Heart right ventricle (tissue), 16 donors: ENCODE data around the gene PGBD4. TPM values are rescaled to one million over a fixed set of nuclear protein-coding genes. Genes with fewer than 3 reads are reported as not detected.

Source experiments
- ATAC-seq, 8 donors: fragments of 200-7000 bp; cut with Tn5 transposase; one replicate each; pipeline ENCODE4 v1.9.1; 2020; ENCODE audit warnings: mild to moderate bottlenecking in 8 of 8, moderate library complexity in 8 of 8, moderate number of reproducible peaks in 1 of 8
- DNase-seq, 2 donors: peaks; one replicate each; pipeline ENCODE4 v3.0.0-alpha.2; 2020
- H3K27ac ChIP-seq, 10 donors: fragments of 200-600 bp; sonication (generic) in 2 of 10; one replicate each; pipeline versions ENCODE4 v1.5.0 to v1.8.0; 2020 to 2022; ENCODE audit warnings: mild to moderate bottlenecking in 3 of 10
- H3K27me3 ChIP-seq, 7 donors: fragments of 200-600 bp; one replicate each; pipeline ENCODE4 v1.8.0; 2021 to 2022; ENCODE audit warnings: mild to moderate bottlenecking in 2 of 7
- H3K36me3 ChIP-seq, 9 donors: fragments of 200-600 bp; sonication (generic) in 1 of 9; one replicate each; pipeline versions ENCODE4 v1.5.0 to v1.8.0; 2020 to 2022; ENCODE audit warnings: mild to moderate bottlenecking in 2 of 9
- H3K4me1 ChIP-seq, 9 donors: fragments of 200-600 bp; sonication (generic) in 1 of 9; one replicate each; pipeline versions ENCODE4 v1.5.0 to v1.8.0; 2020 to 2022; ENCODE audit warnings: mild to moderate bottlenecking in 4 of 9
- H3K4me3 ChIP-seq, 10 donors: fragments of 200-600 bp; sonication (generic) in 2 of 10; one replicate each; pipeline versions ENCODE4 v1.5.0 to v1.8.0; 2020 to 2022; ENCODE audit warnings: mild to moderate bottlenecking in 7 of 10, moderate library complexity in 2 of 10
- H3K9me3 ChIP-seq, 11 donors: fragments of 200-600 bp in 10 of 11; sonication (generic) in 2 of 11; one replicate each; pipeline versions ENCODE4 v1.5.0 to v1.8.0; 2013 to 2022; ENCODE audit warnings: mild to moderate bottlenecking in 2 of 11, control low read depth in 1 of 11, moderate library complexity in 1 of 11
- CTCF ChIP-seq, 9 donors: fragments of 200-600 bp; sonication (generic) in 2 of 9; IDR thresholded peaks; one replicate each; pipeline versions ENCODE4 v1.5.0 to v1.8.0; 2021 to 2022; ENCODE audit warnings: antibody characterized with exemption in 9 of 9, mild to moderate bottlenecking in 5 of 9, moderate library complexity in 1 of 9
- WGBS, 2 donors: extraction: QIAGEN DNeasy Blood & Tissue Kit; methylation state at CpG; one replicate each; pipeline ENCODE4 v1.1.7; 2013; ENCODE audit warnings: inconsistent platforms in 1 of 2; 5-methylcytosine and 5-hydroxymethylcytosine counted together
- intact Hi-C, 10 donors: fragments of 100-400 bp; cut with DNase I; formaldehyde crosslinking; loops; one replicate each; pipeline versions ENCODE4 v1.11.1 to v1.14.2; 2022
- polyA plus RNA-seq, 2 donors: library from polyadenylated mRNA; stranded (reverse); fragments of 200-250 nt; gene quantifications; one replicate each; pipeline ENCODE4 v1.2.3, GENCODE V29; 2013
- total RNA-seq, 10 donors: library from RNA; stranded (reverse); fragmentation: NEBNext Ultra II Directional in 3 of 10; extraction: Animal tissue kit (Norgen Biotek cat#: 25700) in 3 of 10; gene quantifications; one replicate each; pipeline versions ENCODE4 v1.2.1 to v1.2.4, GENCODE V29; 2021 to 2023
- donor health status: Arrhythmogenic right ventricular cardiomyopathy.
- donor health status: ischemic (EF 13 %, LVEDD 7.1; RV severe dilation, severe dysfunction).
- donor health status: healthy with polysubstance abuse.
- donor health status: DM: no; HTN: yes; CAD: no.
- donor health status: DM: no; HTN: no; CAD: no.
- donor health status: ischemic (EF 25% LVEDD 6.9; RV normal size, moderate dysfunction).
- donor health status: ischemic (EF 25% LVEDD 5.7; RV mildly dilated, moderate dysfunction).
- donor health status: healthy.
- donor health status: DM: yes; HTN: yes; CAD: no.
- donor health status: Ischemic cardiomyopathy.
- donor health status: ischemic (EF 35%, LVEDD 5.7; RV mildly dilated, moderate dysfunction).
- donor health status: nonischemic (EF 11% LVEDD 7.7; RV severe dilation, severe dysfunction).
- donor health status: DM: yes; HTN: yes; CAD: no.
- donor health status: PGD.
- donor health status: ischemic (EF 29% LVEDD 5.4; RV normal size, mild dysfunction).
- donor health status: nonischemic (EF 23%, LVEDD 6.1; RV moderate dilation, normal function).

The PGBD4 gene
- total and polyA plus RNA-seq, 12 donors, result 0.39 to 2.5 (median 1.8) TPM

GRCh38 chr15:34099914-34100313 lies 2.0 kb upstream of the PGBD4 start:
- TF ChIP-seq CTCF (IDR thresholded peaks at IDR 0.05), result no peak
- Histone ChIP-seq H3K4me1 (peaks cover 3 to 43% (median 31%) of the 10 kb centered on the region in 9 donors), H3K27ac (no peak overlapping the region), H3K4me3 (peak overlapping the region in 2 of 10 donors; percentile 96), H3K9me3 (peaks cover 0 to 4% (median 0%) of the 10 kb centered on the region in 11 donors), H3K36me3 (peaks cover 0 to 14% (median 3%) of the 10 kb centered on the region in 9 donors), H3K27me3 (no peaks in the 10 kb centered on the region)
- intact Hi-C loops, result loop anchor here in 8 of 10 donors (2.0 to 10.0 kb wide), 8 partner anchors 38 to 267 kb away; partner anchors contain the start of genes LPCAT4 (in 4 of the 8), AVEN (in 1 of the 8), EMC4 (in 1 of the 8) and KATNBL1 (in 1 of the 8)
- no peak for DNase-seq
- WGBS, 2 donors, result 97% methylated on average over 5 of the region's 5 CpGs
- no peak for ATAC-seq

- H3K4me1 ChIP-seq, result peaks cover 3 to 43% (median 31%) of the 10 kb centered on the region in 9 donors
- DNase-seq (no peak), ATAC-seq (peak in 6 of 8 donors; percentile 13 to 46 (median 30))
- H3K9me3 ChIP-seq, result peaks cover 0 to 4% (median 0%) of the 10 kb centered on the region in 11 donors
- intact Hi-C loops, result loop anchor here in 8 of 10 donors (1.0 to 10.0 kb wide), 8 partner anchors 40 to 265 kb away; partner anchors contain the start of genes LPCAT4 (in 4 of the 8), AVEN (in 1 of the 8) and KATNBL1 (in 1 of the 8)
- TF ChIP-seq CTCF (IDR thresholded peaks at IDR 0.05), result no peak
- H3K36me3 ChIP-seq, result no peaks in the 10 kb centered on the region
- H3K4me3 ChIP-seq, result peak overlapping the region; percentile 63 to 98 (median 86)
- peak overlapping the region; percentile 62 to 93 (median 84) for H3K27ac ChIP-seq
- WGBS, 2 donors, result 23% methylated on average over 29 of the region's 29 CpGs
- no peaks in the 10 kb centered on the region for H3K27me3 ChIP-seq
Measured at GRCh38 chr15:34102175-34102925, 467 bp downstream of the PGBD4 start.

- no peak for TF ChIP-seq CTCF (IDR thresholded peaks at IDR 0.05)
- DNase-seq, result no peak
- H3K27me3 ChIP-seq, result no peaks in the 10 kb centered on the region
- ATAC-seq, result no peak
- intact Hi-C loops, result loop anchor here in 5 of 10 donors (5.0 to 10.0 kb wide), 3 partner anchors 72 to 258 kb away; partner anchors contain the start of genes LPCAT4 (in 3 of the 5), AVEN (in 1 of the 5) and KATNBL1 (in 1 of the 5)
- H3K9me3 ChIP-seq, result peaks cover 0 to 4% (median 0%) of the 10 kb centered on the region in 11 donors
- no peaks in the 10 kb centered on the region for H3K36me3 ChIP-seq
- WGBS, 2 donors, result 93 to 98% methylated on average over 1 of the region's 1 CpG
- H3K4me3 ChIP-seq, result no peak overlapping the region
- no peak overlapping the region for H3K27ac ChIP-seq
- H3K4me1 ChIP-seq, result peaks cover 3 to 11% (median 7%) of the 10 kb centered on the region in 9 donors
Measured at GRCh38 chr15:34106423-34106822, 4.5 kb downstream of the PGBD4 start.

- Histone ChIP-seq H3K27me3 (no peaks in the 10 kb centered on the region), H3K9me3 (peaks cover 0 to 4% (median 0%) of the 10 kb centered on the region in 11 donors), H3K4me1 (peaks cover 3 to 10% (median 6%) of the 10 kb centered on the region in 9 donors), H3K4me3 (no peak overlapping the region), H3K36me3 (no peaks in the 10 kb centered on the region), H3K27ac (no peak overlapping the region)
- no peak for TF ChIP-seq CTCF (IDR thresholded peaks at IDR 0.05)
- WGBS, 2 donors, result 89 to 91% methylated on average over 2 of the region's 2 CpGs
- DNase-seq, result no peak
- intact Hi-C loops, result loop anchor here in 5 of 10 donors (5.0 to 10.0 kb wide), 3 partner anchors 73 to 257 kb away; partner anchors contain the start of genes LPCAT4 (in 3 of the 5), AVEN (in 1 of the 5) and KATNBL1 (in 1 of the 5)
- no peak for ATAC-seq
Measured at GRCh38 chr15:34107315-34107714, 5.4 kb downstream of the PGBD4 start.
